ENCODE measurements around the gene TENM3.

DNA sequence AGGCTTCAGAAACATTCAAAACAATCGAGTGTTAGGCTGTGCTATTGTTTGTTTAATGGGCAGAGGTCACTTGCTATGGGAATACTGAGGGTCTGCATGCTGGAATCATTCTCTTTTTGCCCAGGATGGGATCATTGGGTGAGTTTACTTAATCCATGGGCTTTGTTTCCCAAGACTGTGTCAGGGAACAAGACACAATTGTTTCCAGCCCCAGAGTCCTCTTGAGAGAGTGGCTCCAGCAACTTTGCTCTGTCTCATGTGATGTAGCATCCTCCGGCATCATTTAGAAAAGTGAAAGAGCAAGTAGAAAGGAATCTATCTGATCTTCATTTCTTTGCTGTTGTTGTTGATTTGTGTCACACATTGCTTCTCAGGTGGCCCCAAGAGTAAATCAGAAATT is 1.8 kb downstream of the TENM3 start:
- TF ChIP-seq POLR2AphosphoS5 (IDR thresholded peaks at IDR 0.05; ENCODE audit: borderline replicate concordance, low read depth, low read length) (no peak), EZH2 (IDR thresholded peaks at IDR 0.05) (no peak)
